ENCODE results near the gene CREG1.

DNA sequence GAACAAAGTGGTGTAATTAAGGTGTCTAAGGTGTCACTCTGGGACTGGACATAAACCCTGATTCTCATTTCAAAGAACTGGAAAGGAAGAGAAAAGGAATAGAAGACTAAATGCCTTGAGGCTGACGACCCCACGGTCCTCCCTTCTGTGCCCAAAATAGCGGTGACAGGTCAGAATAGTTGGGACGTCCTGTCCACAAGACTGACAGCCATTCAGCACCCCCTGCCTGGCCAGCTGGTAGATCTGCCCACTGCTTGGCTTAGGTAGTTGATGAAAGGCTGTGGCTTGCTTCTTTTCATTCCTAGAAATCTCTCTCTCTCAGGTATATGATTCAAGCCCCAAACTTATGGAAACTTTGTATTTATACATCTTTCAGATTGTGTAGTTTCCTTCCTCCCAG is 26.4 kb upstream of the CREG1 start:
- TF ChIP-seq, protein P1, sequence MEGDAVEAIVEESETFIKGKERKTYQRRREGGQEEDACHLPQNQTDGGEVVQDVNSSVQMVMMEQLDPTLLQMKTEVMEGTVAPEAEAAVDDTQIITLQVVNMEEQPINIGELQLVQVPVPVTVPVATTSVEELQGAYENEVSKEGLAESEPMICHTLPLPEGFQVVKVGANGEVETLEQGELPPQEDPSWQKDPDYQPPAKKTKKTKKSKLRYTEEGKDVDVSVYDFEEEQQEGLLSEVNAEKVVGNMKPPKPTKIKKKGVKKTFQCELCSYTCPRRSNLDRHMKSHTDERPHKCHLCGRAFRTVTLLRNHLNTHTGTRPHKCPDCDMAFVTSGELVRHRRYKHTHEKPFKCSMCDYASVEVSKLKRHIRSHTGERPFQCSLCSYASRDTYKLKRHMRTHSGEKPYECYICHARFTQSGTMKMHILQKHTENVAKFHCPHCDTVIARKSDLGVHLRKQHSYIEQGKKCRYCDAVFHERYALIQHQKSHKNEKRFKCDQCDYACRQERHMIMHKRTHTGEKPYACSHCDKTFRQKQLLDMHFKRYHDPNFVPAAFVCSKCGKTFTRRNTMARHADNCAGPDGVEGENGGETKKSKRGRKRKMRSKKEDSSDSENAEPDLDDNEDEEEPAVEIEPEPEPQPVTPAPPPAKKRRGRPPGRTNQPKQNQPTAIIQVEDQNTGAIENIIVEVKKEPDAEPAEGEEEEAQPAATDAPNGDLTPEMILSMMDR (tag by site-specific recombination; IDR thresholded peaks at IDR 0.05), result no peak
- TF ChIP-seq ZNF501 (tag by site-specific recombination; IDR thresholded peaks at IDR 0.05) (no peak), ZBTB17 (tag by site-specific recombination; IDR thresholded peaks at IDR 0.05) (no peak), KLF7 (tag by site-specific recombination; IDR thresholded peaks at IDR 0.05; ENCODE audit: borderline replicate concordance) (no peak), ZNF544 (tag by site-specific recombination; IDR thresholded peaks at IDR 0.05) (no peak)
- TF ChIP-seq, protein P2, sequence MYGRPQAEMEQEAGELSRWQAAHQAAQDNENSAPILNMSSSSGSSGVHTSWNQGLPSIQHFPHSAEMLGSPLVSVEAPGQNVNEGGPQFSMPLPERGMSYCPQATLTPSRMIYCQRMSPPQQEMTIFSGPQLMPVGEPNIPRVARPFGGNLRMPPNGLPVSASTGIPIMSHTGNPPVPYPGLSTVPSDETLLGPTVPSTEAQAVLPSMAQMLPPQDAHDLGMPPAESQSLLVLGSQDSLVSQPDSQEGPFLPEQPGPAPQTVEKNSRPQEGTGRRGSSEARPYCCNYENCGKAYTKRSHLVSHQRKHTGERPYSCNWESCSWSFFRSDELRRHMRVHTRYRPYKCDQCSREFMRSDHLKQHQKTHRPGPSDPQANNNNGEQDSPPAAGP (tag by site-specific recombination; IDR thresholded peaks at IDR 0.05), result no peak
- TF ChIP-seq, protein P3, sequence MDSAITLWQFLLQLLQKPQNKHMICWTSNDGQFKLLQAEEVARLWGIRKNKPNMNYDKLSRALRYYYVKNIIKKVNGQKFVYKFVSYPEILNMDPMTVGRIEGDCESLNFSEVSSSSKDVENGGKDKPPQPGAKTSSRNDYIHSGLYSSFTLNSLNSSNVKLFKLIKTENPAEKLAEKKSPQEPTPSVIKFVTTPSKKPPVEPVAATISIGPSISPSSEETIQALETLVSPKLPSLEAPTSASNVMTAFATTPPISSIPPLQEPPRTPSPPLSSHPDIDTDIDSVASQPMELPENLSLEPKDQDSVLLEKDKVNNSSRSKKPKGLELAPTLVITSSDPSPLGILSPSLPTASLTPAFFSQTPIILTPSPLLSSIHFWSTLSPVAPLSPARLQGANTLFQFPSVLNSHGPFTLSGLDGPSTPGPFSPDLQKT (IDR thresholded peaks at IDR 0.05; ENCODE audit: borderline replicate concordance, low read depth, low read length), result no peak
- TF ChIP-seq, protein P4, sequence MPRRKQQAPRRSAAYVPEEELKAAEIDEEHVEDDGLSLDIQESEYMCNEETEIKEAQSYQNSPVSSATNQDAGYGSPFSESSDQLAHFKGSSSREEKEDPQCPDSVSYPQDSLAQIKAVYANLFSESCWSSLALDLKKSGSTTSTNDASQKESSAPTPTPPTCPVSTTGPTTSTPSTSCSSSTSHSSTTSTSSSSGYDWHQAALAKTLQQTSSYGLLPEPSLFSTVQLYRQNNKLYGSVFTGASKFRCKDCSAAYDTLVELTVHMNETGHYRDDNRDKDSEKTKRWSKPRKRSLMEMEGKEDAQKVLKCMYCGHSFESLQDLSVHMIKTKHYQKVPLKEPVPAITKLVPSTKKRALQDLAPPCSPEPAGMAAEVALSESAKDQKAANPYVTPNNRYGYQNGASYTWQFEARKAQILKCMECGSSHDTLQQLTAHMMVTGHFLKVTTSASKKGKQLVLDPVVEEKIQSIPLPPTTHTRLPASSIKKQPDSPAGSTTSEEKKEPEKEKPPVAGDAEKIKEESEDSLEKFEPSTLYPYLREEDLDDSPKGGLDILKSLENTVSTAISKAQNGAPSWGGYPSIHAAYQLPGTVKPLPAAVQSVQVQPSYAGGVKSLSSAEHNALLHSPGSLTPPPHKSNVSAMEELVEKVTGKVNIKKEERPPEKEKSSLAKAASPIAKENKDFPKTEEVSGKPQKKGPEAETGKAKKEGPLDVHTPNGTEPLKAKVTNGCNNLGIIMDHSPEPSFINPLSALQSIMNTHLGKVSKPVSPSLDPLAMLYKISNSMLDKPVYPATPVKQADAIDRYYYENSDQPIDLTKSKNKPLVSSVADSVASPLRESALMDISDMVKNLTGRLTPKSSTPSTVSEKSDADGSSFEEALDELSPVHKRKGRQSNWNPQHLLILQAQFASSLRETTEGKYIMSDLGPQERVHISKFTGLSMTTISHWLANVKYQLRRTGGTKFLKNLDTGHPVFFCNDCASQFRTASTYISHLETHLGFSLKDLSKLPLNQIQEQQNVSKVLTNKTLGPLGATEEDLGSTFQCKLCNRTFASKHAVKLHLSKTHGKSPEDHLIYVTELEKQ (tag by site-specific recombination; IDR thresholded peaks at IDR 0.05; ENCODE audit: borderline replicate concordance), result no peak
- TF ChIP-seq, protein P5, sequence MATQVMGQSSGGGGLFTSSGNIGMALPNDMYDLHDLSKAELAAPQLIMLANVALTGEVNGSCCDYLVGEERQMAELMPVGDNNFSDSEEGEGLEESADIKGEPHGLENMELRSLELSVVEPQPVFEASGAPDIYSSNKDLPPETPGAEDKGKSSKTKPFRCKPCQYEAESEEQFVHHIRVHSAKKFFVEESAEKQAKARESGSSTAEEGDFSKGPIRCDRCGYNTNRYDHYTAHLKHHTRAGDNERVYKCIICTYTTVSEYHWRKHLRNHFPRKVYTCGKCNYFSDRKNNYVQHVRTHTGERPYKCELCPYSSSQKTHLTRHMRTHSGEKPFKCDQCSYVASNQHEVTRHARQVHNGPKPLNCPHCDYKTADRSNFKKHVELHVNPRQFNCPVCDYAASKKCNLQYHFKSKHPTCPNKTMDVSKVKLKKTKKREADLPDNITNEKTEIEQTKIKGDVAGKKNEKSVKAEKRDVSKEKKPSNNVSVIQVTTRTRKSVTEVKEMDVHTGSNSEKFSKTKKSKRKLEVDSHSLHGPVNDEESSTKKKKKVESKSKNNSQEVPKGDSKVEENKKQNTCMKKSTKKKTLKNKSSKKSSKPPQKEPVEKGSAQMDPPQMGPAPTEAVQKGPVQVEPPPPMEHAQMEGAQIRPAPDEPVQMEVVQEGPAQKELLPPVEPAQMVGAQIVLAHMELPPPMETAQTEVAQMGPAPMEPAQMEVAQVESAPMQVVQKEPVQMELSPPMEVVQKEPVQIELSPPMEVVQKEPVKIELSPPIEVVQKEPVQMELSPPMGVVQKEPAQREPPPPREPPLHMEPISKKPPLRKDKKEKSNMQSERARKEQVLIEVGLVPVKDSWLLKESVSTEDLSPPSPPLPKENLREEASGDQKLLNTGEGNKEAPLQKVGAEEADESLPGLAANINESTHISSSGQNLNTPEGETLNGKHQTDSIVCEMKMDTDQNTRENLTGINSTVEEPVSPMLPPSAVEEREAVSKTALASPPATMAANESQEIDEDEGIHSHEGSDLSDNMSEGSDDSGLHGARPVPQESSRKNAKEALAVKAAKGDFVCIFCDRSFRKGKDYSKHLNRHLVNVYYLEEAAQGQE (tag by site-specific recombination; IDR thresholded peaks at IDR 0.05), result no peak
